Stimulated activated CD8-positive, alpha-beta memory T cell treated with anti-CD3 and anti-CD28 coated beads, Interleukin-2, amount 100 ng/mL, for 1 hour (primary cell): ENCODE measurements around the gene GASK1B.

ENCODE experiments used
- DNase-seq, 2 donors: peaks; one replicate each; pipeline ENCODE4 v3.0.0-alpha.2; 2020; ENCODE audit warnings: low read depth in 2 of 2

Gene GASK1B

GRCh38 chr4:158146736-158147135 lies 26.1 kb downstream of the GASK1B start:
- no peak for DNase-seq

GRCh38 chr4:158139086-158139485 lies 33.7 kb downstream of the GASK1B start:
- no peak for DNase-seq

- DNase-seq, result no peak
Observed at GRCh38 chr4:158134222-158134621, 38.6 kb downstream of the GASK1B start.

GRCh38 chr4:158133551-158133950 lies 39.3 kb downstream of the GASK1B start:
- no peak for DNase-seq

- no peak for DNase-seq
Observed at GRCh38 chr4:158131027-158131426, 41.8 kb downstream of the GASK1B start.

- no peak for DNase-seq
Observed at GRCh38 chr4:158130204-158130603, 42.6 kb downstream of the GASK1B start.

GRCh38 chr4:158129694-158130093 lies 43.1 kb downstream of the GASK1B start:
- no peak for DNase-seq

- DNase-seq, result no peak
Observed at GRCh38 chr4:158128540-158128939, 44.3 kb downstream of the GASK1B start.

- no peak for DNase-seq
Observed at GRCh38 chr4:158125310-158125709, 47.5 kb downstream of the GASK1B start.
